Stimulated activated CD4-positive, alpha-beta T cell treated with anti-CD3 and anti-CD28 coated beads, Interleukin-12 subunit alpha, Interleukin-12 subunit beta, amount 100 ng/mL, for 48 hours (primary cell): ENCODE measurements around the gene EIF4G3.
"Not testable (repeated sequence)": the region's sequence is repeated elsewhere in the genome, so short reads cannot be mapped to it uniquely, and the experiment has no call there.

Source experiments
- DNase-seq, 3 donors: peaks; one replicate each; pipeline ENCODE4 v3.0.0-alpha.2; 2020; ENCODE audit warnings: low read depth in 2 of 3, low spot score in 1 of 3

EIF4G3 gene

DNA sequence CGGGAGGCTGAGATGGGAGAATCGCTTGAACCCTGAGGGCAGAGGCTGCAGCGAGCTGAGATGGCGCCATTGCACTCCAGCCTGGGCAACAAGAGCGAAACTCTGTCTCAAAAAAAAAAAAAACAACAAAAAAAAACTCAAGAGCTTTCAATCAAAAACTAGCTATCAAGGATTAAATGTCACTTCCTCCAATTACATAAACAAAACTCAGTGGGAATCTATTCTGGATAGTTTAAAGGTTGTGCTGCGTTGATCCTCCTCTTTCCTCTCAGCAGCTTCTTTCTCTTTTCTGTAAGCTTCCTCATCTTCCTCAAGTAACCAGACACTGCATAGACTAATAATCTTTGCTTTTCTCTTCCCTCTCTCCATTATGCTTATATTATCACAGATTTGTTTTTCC lies 20.7 kb downstream of the EIF4G3 start:
- DNase-seq = no peak

GRCh38 chr1:21154717-21155116 lies 22.0 kb downstream of the EIF4G3 start:
- no peak for DNase-seq

GRCh38 chr1:21153388-21153787 lies 23.3 kb downstream of the EIF4G3 start:
- DNase-seq = no peak

DNA sequence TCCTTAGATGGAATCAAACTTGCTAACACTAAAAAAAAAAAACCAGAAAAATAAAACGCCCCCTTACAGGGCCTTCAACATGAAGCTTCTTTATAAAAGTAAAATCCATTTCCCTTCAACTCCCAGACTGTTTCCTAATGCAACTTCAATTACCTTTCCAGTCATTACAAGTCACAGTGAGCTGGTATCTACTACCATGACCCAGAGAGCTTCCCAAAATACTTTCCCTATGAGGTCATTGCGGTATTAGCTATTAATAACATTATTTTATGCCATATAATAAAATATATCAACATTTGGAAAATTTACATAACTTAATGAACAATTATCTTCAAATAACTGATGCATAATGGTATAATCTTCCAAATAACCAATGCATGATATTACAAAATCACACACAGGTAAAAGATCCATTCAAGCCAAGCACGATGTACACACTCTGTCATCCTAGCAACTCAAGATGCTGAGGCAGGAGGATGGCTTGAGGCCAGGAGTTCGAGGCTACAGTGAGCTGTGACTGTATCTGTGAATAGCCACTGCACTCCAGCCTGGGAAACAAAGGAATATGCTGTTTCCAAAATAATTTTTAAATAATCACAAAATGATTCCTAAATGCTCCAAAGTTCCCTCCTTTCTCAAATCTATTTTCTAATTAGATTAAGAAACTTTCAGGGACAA lies 24.1 kb downstream of the EIF4G3 start:
- no peak for DNase-seq

- no peak for DNase-seq
Observed at GRCh38 chr1:21149855-21150432, 26.8 kb downstream of the EIF4G3 start.

- DNase-seq = no peak
Observed at GRCh38 chr1:21149430-21149854, 27.3 kb downstream of the EIF4G3 start.

- no peak for DNase-seq
Observed at GRCh38 chr1:21143752-21144151, 32.9 kb downstream of the EIF4G3 start.

DNA sequence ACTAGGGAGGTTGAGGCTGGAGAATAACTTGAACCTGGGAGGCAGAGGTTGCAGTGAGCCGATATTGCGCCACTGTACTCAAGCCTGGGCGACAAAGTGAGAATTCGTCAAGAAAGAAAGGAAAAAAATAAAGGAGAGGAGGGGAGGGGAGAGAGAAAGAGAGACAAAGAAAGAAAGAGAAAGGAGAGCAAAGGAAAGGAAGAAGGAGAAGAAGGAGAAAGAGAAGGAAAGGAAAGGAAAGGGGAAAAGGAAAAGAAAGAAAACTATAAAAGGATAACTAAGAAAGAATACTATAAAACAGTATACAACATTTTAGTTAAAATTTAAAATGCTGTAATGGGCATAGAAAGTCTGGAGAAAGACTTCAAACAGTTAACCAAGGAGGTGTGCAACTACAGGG lies 33.6 kb downstream of the EIF4G3 start:
- no peak for DNase-seq

GRCh38 chr1:21141030-21141429 lies 35.7 kb downstream of the EIF4G3 start:
- DNase-seq = no peak

- DNase-seq = no peak
Observed at GRCh38 chr1:21139601-21140000, 37.1 kb downstream of the EIF4G3 start.

- DNase-seq = not testable (repeated sequence)
Observed at GRCh38 chr1:21136344-21136743, 40.4 kb downstream of the EIF4G3 start.

- DNase-seq = no peak
Observed at GRCh38 chr1:21131200-21131599, 45.5 kb downstream of the EIF4G3 start.

GRCh38 chr1:21129407-21129806 lies 47.3 kb downstream of the EIF4G3 start:
- DNase-seq = no peak

DNA sequence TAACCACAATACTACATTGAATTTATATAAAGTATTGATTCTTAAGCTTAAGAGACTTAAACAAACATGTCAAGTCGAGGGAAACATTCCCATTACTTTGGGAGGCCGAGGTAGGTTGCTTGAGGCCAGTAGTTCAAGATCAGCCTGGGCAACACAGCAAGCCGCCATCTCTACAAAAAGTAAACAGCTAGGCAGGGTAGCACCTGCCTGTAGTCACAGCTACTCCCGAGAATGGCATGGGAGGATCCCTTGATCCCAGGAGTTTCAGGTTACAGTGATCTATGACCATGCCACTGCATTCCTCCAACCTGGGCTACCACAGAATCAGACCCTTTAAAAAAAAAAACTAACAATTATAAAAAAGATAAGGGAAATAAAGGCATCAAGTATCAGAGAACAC lies 50.4 kb downstream of the EIF4G3 start:
- DNase-seq = no peak

DNA sequence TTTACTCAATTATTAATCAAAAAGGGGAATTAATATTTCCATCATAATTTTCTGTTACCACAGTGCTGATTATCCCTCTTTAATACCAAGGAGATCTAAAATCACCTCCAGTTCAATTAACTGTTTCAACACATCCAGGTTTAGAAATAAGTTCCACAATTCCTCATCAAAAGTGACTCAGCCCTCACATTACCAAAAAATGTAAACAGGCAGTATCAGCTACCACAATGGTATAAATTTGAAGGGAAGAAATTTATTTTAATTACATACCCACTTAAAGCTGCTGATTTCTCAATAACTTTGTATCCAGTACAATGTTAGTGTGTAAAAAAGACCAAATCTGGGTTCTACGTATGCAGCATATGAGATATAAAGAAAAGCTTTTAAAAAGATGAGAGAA lies 51.9 kb downstream of the EIF4G3 start:
- DNase-seq = no peak

- no peak for DNase-seq
Observed at GRCh38 chr1:21123287-21123948, 53.3 kb downstream of the EIF4G3 start.

GRCh38 chr1:21121764-21122471 lies 54.8 kb downstream of the EIF4G3 start:
- DNase-seq = no peak

GRCh38 chr1:21118167-21118566 lies 58.5 kb downstream of the EIF4G3 start:
- no peak for DNase-seq

DNA sequence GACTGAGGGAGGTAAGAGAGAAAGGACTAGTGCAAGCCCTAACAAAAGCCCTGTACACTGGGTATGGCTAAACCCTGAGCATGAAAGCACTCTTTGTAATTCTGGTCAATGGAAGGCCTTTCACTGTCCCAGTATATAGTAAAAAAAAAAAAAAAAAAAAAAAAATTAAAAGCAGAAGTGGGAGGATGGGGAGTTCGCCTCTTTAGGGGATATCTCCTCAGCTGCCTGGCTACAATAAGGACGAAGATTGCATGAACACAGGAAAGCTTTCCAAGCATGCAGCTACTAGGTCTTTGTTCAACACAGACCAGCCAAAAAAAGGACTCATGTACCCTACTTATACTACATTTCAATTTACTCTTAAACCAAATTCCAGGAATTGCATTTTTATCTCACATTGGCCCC lies 59.1 kb downstream of the EIF4G3 start:
- no peak for DNase-seq

DNA sequence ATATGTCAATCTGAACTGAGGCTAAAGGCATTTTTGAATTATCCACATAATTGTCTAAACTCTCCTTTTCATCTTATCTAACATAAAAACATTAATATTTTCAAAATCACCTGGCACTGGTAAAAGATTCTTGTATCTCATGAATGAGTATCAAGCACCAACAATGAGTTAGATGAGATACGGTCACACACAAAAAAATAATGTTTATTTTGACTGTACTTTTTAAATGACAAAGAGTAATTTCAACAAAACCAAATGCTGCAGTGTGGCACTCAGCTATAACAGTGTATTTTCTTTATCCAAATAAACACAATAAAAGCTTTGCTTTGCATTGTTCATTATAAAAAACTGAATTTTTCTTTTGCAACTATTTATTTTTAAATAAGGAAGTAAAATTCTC lies 59.5 kb downstream of the EIF4G3 start:
- no peak for DNase-seq

- DNase-seq = no peak
Observed at GRCh38 chr1:21115098-21115760, 61.5 kb downstream of the EIF4G3 start.
